ENCODE results near the gene ABLIM2. TPM values are rescaled to one million over a fixed set of nuclear protein-coding genes. Genes with fewer than 3 reads are reported as not detected.

ABLIM2 gene
- total RNA-seq, 1 experiment from 2014 or later: 1.0 TPM

GRCh38 chr4:8131210-8131609 lies 27.4 kb downstream of the ABLIM2 start:
- Histone ChIP-seq H3K18ac (ENCODE audit: insufficient read length, low read depth, low read length) (no peak overlapping the region), H3K27ac (ENCODE audit: insufficient read length, low read depth, low read length) (no peak overlapping the region), H2AK5ac (ENCODE audit: insufficient read length, low read length) (no peak overlapping the region), H2BK120ac (ENCODE audit: low read depth, low read length, poor library complexity, severe bottlenecking) (no peak overlapping the region), H4K5ac (ENCODE audit: insufficient read length, low read depth, low read length) (no peak overlapping the region), H3K79me2 (ENCODE audit: insufficient read depth, low read length) (no peaks in the 10 kb centered on the region), H2BK15ac (ENCODE audit: low read depth, low read length) (no peak overlapping the region), H3K27me3 (ENCODE audit: insufficient read depth, low read length) (no peaks in the 10 kb centered on the region), H2BK12ac (ENCODE audit: insufficient read length, low read depth, low read length) (no peak overlapping the region), H3T11ph (ENCODE audit: low read length) (no peak overlapping the region), H4K91ac (ENCODE audit: insufficient read length, low read depth, low read length) (no peak overlapping the region), H3K79me1 (ENCODE audit: insufficient read depth, low read depth, low read length, poor library complexity, severe bottlenecking) (no peaks in the 10 kb centered on the region), H3K56ac (ENCODE audit: insufficient read length, low read depth, low read length) (no peak overlapping the region), H3K4me1 (ENCODE audit: insufficient read depth, low read length) (no peaks in the 10 kb centered on the region; the same call in 1 of the 2 replicates), H3K4ac (ENCODE audit: low read depth, low read length) (no peak overlapping the region), H3K14ac (ENCODE audit: insufficient read depth, low read length) (no peak overlapping the region), H3K23me2 (ENCODE audit: insufficient read length, low read depth, low read length, poor library complexity, severe bottlenecking) (no peaks in the 10 kb centered on the region), H3K9me3 (ENCODE audit: control insufficient read depth, low read depth, low read length) (no peaks in the 10 kb centered on the region), H3K23ac (ENCODE audit: insufficient read length, low read depth, low read length) (no peak overlapping the region), H3K9ac (ENCODE audit: extremely low read depth, insufficient read length, low read length) (no peak overlapping the region), H2AFZ (ENCODE audit: low read length) (no peak overlapping the region), H2BK5ac (ENCODE audit: insufficient read length, low read length) (no peak overlapping the region), H4K8ac (replicated peaks; ENCODE audit: insufficient read length, low read depth, low read length) (no peak overlapping the region), H4K20me1 (ENCODE audit: control insufficient read depth, insufficient read depth, insufficient read length) (no peaks in the 10 kb centered on the region), H2BK20ac (ENCODE audit: low read depth, low read length, poor library complexity, severe bottlenecking) (no peak overlapping the region), H3K4me2 (ENCODE audit: insufficient read depth, insufficient read length, low read length) (no peak overlapping the region)
- Mint-ChIP-seq H3K4me3 (no peak overlapping the region), H3K4me1 (peaks cover 28 to 37% of the 10 kb centered on the region in 2 experiments), H3K36me3 (ENCODE audit: insufficient read depth in 1 of 3, low read depth in 3 of 3) (no peaks in the 10 kb centered on the region), H3K9me3 (no peaks in the 10 kb centered on the region), H3K27ac (peak overlapping the region in 1 of 3 experiments; percentile 59; a peak in 1 of 7 replicates), H3K27me3 (ENCODE audit: low read depth) (peaks cover 4% of the 10 kb centered on the region)
- no peak for TF ChIP-seq CTCF (conservative IDR thresholded peaks at IDR 0.05)
- WGBS (ENCODE audit: extremely low coverage, insufficient read length, low lambda C conversion rate): no CpG with 5 or more reads among the region's 8 CpGs
- no peak for DNase-seq
